BE2C (cell line): ENCODE results near the gene DCLK1.

Experiments
- DNase-seq: peaks from one replicate; pipeline ENCODE4 v3.0.0-alpha.2; 2020
- H3K27me3 ChIP-seq: fragments of 250-450 bp; sonication (Bioruptor Pico); 2 replicates; pipeline ENCODE4 v1.5.1; 2020; ENCODE audit warnings: mild to moderate bottlenecking
- H3K36me3 ChIP-seq: fragments of 250-450 bp; sonication (Bioruptor Pico); 2 replicates; pipeline ENCODE4 v1.5.1; 2020; ENCODE audit warnings: mild to moderate bottlenecking
- H3K4me1 ChIP-seq: fragments of 250-450 bp; sonication (Bioruptor Pico); 2 replicates; pipeline ENCODE4 v1.5.1; 2020
- H3K4me3 ChIP-seq: 2 replicates; pipeline ENCODE4 v1.5.1; 2011; ENCODE audit warnings: low read depth, low read length
- H3K9me3 ChIP-seq: fragments of 250-450 bp; sonication (Bioruptor Pico); 2 replicates; pipeline ENCODE4 v1.5.1; 2020
- TF ChIP-seq, protein P1 (sequence below): IDR thresholded peaks from 2 replicates; pipeline ENCODE4 v1.5.1; 2012; ENCODE audit warnings: mild to moderate bottlenecking, low read depth, low read length

Gene DCLK1

DNA sequence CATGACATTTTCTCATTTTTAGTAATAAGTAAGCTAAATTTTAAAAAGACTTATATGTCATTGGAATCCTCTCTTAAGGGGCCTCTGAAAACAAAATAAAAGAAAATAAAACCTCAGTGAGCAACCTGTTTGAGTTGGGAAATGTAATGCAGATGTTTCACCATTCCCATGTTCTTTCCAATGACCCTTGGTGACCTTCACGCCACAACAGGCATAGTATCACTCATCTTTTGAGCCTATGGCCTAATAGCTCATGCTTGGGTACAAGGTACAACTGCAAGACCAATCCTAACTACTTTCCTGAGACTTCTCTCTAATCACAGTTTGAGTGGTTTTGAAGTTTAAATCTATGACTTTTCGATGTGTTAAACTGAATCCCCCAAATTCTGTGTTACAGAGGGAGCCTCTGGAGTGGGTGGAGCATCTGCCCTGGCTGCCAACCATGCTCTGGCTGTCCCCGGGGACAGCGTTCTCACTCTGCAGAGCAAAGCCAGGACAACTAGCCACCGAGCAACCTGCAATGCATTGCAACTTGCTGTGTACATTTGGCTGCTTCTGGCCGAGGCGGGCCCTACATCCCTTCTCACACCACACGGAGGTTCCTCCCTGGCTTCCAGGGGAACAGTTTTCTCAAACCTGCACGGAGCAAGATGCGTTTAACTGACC is 346.8 kb downstream of the DCLK1 start:
- Histone ChIP-seq H3K4me1 (peaks cover 40% of the 10 kb centered on the region), H3K4me3 (peak overlapping the region; percentile 44), H3K27me3 (no peaks in the 10 kb centered on the region), H3K36me3 (no peaks in the 10 kb centered on the region), H3K9me3 (no peaks in the 10 kb centered on the region)
- TF ChIP-seq, protein P1, sequence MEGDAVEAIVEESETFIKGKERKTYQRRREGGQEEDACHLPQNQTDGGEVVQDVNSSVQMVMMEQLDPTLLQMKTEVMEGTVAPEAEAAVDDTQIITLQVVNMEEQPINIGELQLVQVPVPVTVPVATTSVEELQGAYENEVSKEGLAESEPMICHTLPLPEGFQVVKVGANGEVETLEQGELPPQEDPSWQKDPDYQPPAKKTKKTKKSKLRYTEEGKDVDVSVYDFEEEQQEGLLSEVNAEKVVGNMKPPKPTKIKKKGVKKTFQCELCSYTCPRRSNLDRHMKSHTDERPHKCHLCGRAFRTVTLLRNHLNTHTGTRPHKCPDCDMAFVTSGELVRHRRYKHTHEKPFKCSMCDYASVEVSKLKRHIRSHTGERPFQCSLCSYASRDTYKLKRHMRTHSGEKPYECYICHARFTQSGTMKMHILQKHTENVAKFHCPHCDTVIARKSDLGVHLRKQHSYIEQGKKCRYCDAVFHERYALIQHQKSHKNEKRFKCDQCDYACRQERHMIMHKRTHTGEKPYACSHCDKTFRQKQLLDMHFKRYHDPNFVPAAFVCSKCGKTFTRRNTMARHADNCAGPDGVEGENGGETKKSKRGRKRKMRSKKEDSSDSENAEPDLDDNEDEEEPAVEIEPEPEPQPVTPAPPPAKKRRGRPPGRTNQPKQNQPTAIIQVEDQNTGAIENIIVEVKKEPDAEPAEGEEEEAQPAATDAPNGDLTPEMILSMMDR, result no peak
- peak; percentile 67 for DNase-seq

DNA sequence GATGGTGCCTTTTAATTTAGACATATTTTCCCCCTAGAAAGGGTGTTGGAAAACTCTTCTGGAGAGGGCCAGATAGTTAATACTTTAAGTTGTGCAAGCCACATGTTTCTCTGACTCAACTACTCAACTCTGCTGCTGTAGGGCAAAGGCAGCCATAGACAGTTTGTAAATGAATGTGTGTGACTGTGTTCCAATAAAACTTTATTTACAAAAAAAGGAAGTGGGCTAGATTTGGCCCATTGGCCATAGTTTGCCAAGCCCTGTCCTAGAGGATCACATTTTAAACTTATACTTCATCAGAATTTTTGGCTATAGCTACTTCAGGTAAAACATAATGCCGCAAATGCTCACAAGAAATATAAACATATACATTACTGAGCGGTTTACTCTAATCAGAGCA is 348.4 kb downstream of the DCLK1 start:
- TF ChIP-seq, protein P1, result no peak
- Histone ChIP-seq H3K36me3 (no peaks in the 10 kb centered on the region), H3K4me1 (peaks cover 29% of the 10 kb centered on the region), H3K27me3 (no peaks in the 10 kb centered on the region), H3K4me3 (no peak overlapping the region), H3K9me3 (no peaks in the 10 kb centered on the region)
- DNase-seq, result no peak

DNA sequence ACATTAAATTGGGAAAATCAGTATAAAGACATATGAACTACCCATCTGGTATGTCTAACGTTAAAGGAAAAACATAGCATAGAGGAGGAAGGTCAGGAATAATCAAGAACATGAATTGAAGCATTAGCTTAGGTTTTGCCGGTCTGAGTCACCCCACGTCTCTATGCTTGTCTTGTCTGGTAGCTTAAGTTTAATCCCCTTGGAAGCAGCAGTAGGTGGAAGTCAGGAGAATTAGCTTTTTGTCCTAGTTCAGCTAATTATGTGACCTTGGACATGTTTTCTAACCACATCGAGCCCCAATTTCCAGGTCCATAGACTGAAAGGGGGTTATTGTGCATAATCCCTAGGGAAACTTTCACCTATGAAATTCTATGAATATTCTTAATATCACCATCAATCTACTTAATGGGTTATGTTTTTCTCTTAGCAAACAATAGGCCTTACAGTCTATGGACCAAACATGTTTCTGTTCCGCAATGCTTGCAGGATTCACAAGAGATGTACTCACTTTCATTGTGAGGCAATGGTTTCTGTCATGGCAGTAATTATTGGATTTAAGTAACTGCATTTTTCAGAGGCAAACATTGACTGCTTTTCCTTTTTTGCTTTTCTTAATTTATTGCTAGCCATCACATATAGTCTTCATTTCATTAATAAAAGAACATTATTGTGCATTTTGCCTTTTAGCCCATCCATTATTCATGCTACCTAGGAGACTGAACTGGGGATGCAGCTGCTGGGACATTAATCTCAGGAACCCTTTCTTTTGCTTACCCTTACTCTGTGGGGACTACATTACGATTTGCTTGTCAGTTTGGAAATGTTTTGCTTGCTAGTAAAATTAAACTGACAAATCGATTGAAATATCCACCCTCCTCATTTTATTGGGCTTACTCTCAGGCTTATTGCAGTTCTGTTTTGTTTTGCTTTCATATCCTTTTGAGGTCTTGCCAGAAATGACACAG is 349.9 kb downstream of the DCLK1 start:
- DNase-seq, result no peak
- Histone ChIP-seq H3K4me3 (no peak overlapping the region), H3K9me3 (no peaks in the 10 kb centered on the region), H3K4me1 (peaks cover 18% of the 10 kb centered on the region), H3K36me3 (no peaks in the 10 kb centered on the region), H3K27me3 (no peaks in the 10 kb centered on the region)
- TF ChIP-seq, protein P1, result no peak

DNA sequence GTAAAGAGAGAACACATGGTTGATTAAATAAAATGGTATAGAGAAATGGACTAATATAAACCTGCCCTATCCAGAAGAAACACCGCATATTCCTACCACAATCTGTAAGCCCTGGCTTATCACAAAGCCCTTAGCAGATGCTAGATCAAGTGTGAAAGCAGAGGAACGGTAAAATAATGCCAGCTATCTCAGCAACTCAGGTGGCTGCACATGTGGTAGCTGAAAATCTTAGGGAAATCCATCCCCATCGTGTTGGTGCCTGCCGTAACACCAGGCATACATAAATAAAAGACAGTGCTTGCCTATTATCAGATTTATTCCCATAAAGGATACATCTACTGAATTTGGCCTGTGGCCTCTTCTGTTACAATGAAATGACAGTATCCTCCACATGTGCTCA is 350.6 kb downstream of the DCLK1 start:
- DNase-seq, result no peak
- no peaks in the 10 kb centered on the region for H3K9me3 ChIP-seq
- H3K36me3 ChIP-seq, result no peaks in the 10 kb centered on the region
- peaks cover 17% of the 10 kb centered on the region for H3K4me1 ChIP-seq
- no peaks in the 10 kb centered on the region for H3K27me3 ChIP-seq
- no peak overlapping the region for H3K4me3 ChIP-seq
- TF ChIP-seq, protein P1, result no peak

DNA sequence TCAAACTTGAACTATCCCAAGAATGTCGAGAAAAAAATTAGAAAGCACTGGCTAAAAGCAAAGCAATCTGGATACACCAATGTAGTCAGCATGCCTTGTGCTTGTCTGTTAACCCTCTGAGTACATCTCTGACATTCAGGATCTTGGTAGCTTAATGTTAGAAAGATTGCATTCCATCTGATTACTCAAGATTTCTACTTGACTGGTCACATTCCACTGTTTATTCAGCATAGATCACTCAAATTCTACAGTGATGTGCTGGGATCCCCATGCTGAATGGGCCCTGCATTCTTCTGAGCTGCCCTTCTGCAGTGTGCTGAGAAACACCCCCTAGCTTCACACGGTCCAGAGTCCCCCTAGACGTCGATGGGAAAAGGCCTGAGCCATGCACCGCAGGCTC is 359.3 kb downstream of the DCLK1 start:
- no peak for DNase-seq
- Histone ChIP-seq H3K4me3 (no peak overlapping the region), H3K36me3 (no peaks in the 10 kb centered on the region), H3K9me3 (no peaks in the 10 kb centered on the region), H3K4me1 (peaks cover 10% of the 10 kb centered on the region), H3K27me3 (no peaks in the 10 kb centered on the region)
- TF ChIP-seq, protein P1, result no peak
